Liver (tissue), 9 donors: ENCODE data around the gene PLCB2. TPM values are rescaled to one million over a fixed set of nuclear protein-coding genes. Genes with fewer than 3 reads are reported as not detected.

ENCODE experiments used
- DNase-seq: peaks from one replicate; pipeline ENCODE4 v3.0.0-alpha.2; 2017; ENCODE audit warnings: low spot score
- H3K27ac ChIP-seq, 2 donors: one replicate each; pipeline ENCODE4 v1.7.0; 2013; ENCODE audit warnings: inconsistent platforms in 2 of 2, low read length in 2 of 2, control low read depth in 1 of 2, low read depth in 1 of 2, mild to moderate bottlenecking in 1 of 2
- H3K27me3 ChIP-seq, 4 donors: one replicate each; pipeline versions ENCODE4 v1.6.1 to v1.7.0; 2013; ENCODE audit warnings: low read length in 3 of 4, inconsistent platforms in 1 of 4, mild to moderate bottlenecking in 1 of 4, moderate library complexity in 1 of 4; ENCODE audit not compliant: control insufficient read depth in 4 of 4, insufficient read depth in 4 of 4
- H3K36me3 ChIP-seq, 4 donors: one replicate each; pipeline versions ENCODE4 v1.6.1 to v1.7.0; 2013; ENCODE audit warnings: low read length in 3 of 4, mild to moderate bottlenecking in 3 of 4, low read depth in 1 of 4, moderate library complexity in 1 of 4; ENCODE audit not compliant: control insufficient read depth in 4 of 4, insufficient read depth in 3 of 4
- H3K4me1 ChIP-seq, 4 donors: one replicate each; pipeline versions ENCODE4 v1.6.1 to v1.7.0; 2013; ENCODE audit warnings: low read length in 3 of 4, mild to moderate bottlenecking in 3 of 4, moderate library complexity in 1 of 4; ENCODE audit not compliant: control insufficient read depth in 4 of 4, insufficient read depth in 4 of 4
- H3K4me3 ChIP-seq, 3 donors: one replicate each; pipeline versions ENCODE4 v1.6.1 to v1.7.0; 2013; ENCODE audit warnings: low read length in 3 of 3, control low read depth in 1 of 3, low read depth in 1 of 3, mild to moderate bottlenecking in 1 of 3
- H3K9ac ChIP-seq, 2 donors: one replicate each; pipeline ENCODE4 v1.7.0; 2013; ENCODE audit warnings: low read length in 2 of 2, mild to moderate bottlenecking in 2 of 2, moderate library complexity in 2 of 2, control low read depth in 1 of 2, low read depth in 1 of 2
- H3K9me3 ChIP-seq, 4 donors: one replicate each; pipeline versions ENCODE4 v1.6.1 to v1.7.0; 2013; ENCODE audit warnings: low read length in 3 of 4; ENCODE audit not compliant: control insufficient read depth in 4 of 4
- ATF3 ChIP-seq: IDR thresholded peaks from 2 replicates; pipeline ENCODE4 v1.6.1; 2016; ENCODE audit warnings: antibody characterized with exemption
- CTCF ChIP-seq: fragments of 150-350 bp; IDR thresholded peaks from 2 replicates; pipeline ENCODE4 v1.5.1; 2017; ENCODE audit warnings: improper control_type of control experiment, low read depth, low read length; ENCODE audit not compliant: missing input control
- EGR1 ChIP-seq, 2 donors: IDR thresholded peaks; 2 replicates each; pipeline ENCODE4 v1.6.1; 2016 to 2018; ENCODE audit warnings: antibody characterized with exemption in 2 of 2, low read depth in 2 of 2
- FOXA1 ChIP-seq: IDR thresholded peaks from 2 replicates; pipeline ENCODE4 v1.6.1; 2016; ENCODE audit warnings: antibody characterized with exemption
- FOXA2 ChIP-seq: IDR thresholded peaks from 2 replicates; pipeline ENCODE4 v1.6.1; 2016; ENCODE audit warnings: antibody characterized with exemption
- GABPA ChIP-seq, 2 donors: IDR thresholded peaks in 1 of 2; conservative IDR thresholded peaks in 1 of 2; 2 replicates each; pipeline ENCODE4 v1.6.1; 2016; ENCODE audit warnings: antibody characterized with exemption in 2 of 2, mild to moderate bottlenecking in 1 of 2, moderate library complexity in 1 of 2
- JUND ChIP-seq, 2 donors: IDR thresholded peaks; 2 replicates each; pipeline ENCODE4 v1.6.1; 2016; ENCODE audit warnings: antibody characterized with exemption in 2 of 2
- MAX ChIP-seq: IDR thresholded peaks from 2 replicates; pipeline ENCODE4 v1.6.1; 2016; ENCODE audit warnings: antibody characterized with exemption
- NR2F2 ChIP-seq: IDR thresholded peaks from 2 replicates; pipeline ENCODE4 v1.6.1; 2016; ENCODE audit warnings: antibody characterized with exemption
- TAF1 ChIP-seq: conservative IDR thresholded peaks from 2 replicates; pipeline ENCODE4 v1.6.1; 2016; ENCODE audit warnings: antibody characterized with exemption, mild to moderate bottlenecking
- YY1 ChIP-seq: IDR thresholded peaks from 2 replicates; pipeline ENCODE4 v1.6.1; 2016; ENCODE audit warnings: antibody characterized with exemption, mild to moderate bottlenecking
- ZBTB33 ChIP-seq: IDR thresholded peaks from 2 replicates; pipeline ENCODE4 v1.6.1; 2016; ENCODE audit warnings: antibody characterized with exemption
- WGBS: extraction: QIAGEN DNeasy Blood & Tissue Kit; methylation state at CpG from one replicate; pipeline ENCODE4 v1.1.7; 2013; 5-methylcytosine and 5-hydroxymethylcytosine counted together
- polyA plus RNA-seq, 2 donors: library from polyadenylated mRNA; stranded (reverse) in 1 of 2; unstranded in 1 of 2; fragments of 200-250 nt in 1 of 2; fragments of >200 nt in 1 of 2; fragmentation: Nextera tagmentation in 1 of 2; extraction: Ambion mirVana in 1 of 2; gene quantifications; one replicate each; pipeline versions ENCODE4 v1.2.1 to v1.2.3, GENCODE V29; 2013 to 2015
- total RNA-seq, 2 donors: library from RNA; depleted of rRNA; stranded (reverse); fragments of >200 nt; gene quantifications; one replicate each; pipeline ENCODE4 v1.2.3, GENCODE V29; 2014
- TF ChIP-seq, protein P1 (sequence below): IDR thresholded peaks from 2 replicates; pipeline ENCODE4 v1.6.1; 2016; ENCODE audit warnings: antibody characterized with exemption, mild to moderate bottlenecking
- donor health status: healthy.
- donor health status: healthy.
- donor health status: healthy.
- donor health status: healthy.
- donor health status: healthy.

PLCB2 gene
- total and polyA plus RNA-seq, 4 donors: 2.1 to 13.3 (median 7.6) TPM

DNA sequence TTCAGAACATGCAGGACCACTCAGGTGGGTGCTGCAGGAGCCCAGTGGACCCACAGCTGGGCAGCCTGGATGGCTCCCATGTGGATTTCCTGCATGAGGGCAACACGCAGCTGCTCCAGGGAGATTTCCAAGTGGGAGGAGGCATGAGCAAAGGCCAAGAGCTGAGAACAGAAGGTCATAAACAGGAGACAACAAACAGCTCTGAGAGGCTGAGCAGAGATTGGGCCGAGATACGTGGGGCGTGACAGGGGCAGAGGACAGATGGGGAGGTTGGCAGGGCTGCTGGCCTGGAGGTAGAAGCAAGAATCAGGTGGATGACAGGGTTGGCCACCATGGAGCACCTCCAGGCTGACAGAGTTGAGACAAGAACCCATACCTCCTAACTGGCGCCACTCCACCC is 46.0 kb upstream of the PLCB2 start (continued):
- TF ChIP-seq JUND (IDR thresholded peaks at IDR 0.05): peak in 1 of 2 donors; percentile 55
- TF ChIP-seq GABPA (IDR thresholded peaks at IDR 0.05 in 1 of 2, conservative IDR thresholded peaks at IDR 0.05 in 1 of 2): peak in 1 of 2 donors; percentile 42

GRCh38 chr15:40352281-40352901 is 44.7 kb upstream of the PLCB2 start:
- Histone ChIP-seq H3K4me1 (peaks cover 6 to 18% (median 14%) of the 10 kb centered on the region in 4 donors), H3K9me3 (no peaks in the 10 kb centered on the region), H3K27ac (no peak overlapping the region), H3K4me3 (no peak overlapping the region), H3K36me3 (no peaks in the 10 kb centered on the region), H3K27me3 (no peaks in the 10 kb centered on the region), H3K9ac (no peak overlapping the region)
- 85% methylated on average over 7 of the region's 7 CpGs for whole genome bisulfite sequencing
- DNase-seq: no peak
- TF ChIP-seq ATF3: no peak
- no peak for TF ChIP-seq MAX
- no peak for TF ChIP-seq CTCF
- TF ChIP-seq FOXA2: no peak
- no peak for TF ChIP-seq EGR1 (IDR thresholded peaks at IDR 0.05; ENCODE audit: low read depth in 2 of 2)
- no peak for TF ChIP-seq JUND (IDR thresholded peaks at IDR 0.05)
- no peak for TF ChIP-seq NR2F2
- no peak for TF ChIP-seq YY1
- TF ChIP-seq TAF1: no peak
- TF ChIP-seq FOXA1: no peak

DNA sequence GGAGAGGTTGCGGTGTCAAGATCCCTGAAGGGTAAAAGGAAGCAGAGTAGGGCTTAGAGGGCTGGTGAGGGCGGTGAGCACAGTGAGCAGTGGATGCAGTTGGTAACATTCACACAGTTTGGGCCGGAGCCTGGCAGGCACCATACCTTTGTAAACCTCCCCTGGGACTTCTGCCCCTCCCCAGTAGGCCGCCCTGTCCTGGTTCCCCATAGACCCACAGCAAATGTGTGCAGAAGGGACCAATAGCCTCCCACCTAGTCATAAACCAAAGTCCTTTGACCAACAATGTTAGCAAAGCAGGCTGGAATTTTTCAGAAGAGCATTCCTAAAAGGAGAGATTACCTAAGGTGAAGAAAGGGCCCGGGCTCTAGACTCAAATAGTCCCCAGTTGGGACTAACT is 41.4 kb upstream of the PLCB2 start:
- H3K9ac ChIP-seq: no peak overlapping the region
- no peaks in the 10 kb centered on the region for H3K27me3 ChIP-seq
- WGBS: 91% methylated on average over 5 of the region's 5 CpGs
- TF ChIP-seq GABPA (IDR thresholded peaks at IDR 0.05 in 1 of 2, conservative IDR thresholded peaks at IDR 0.05 in 1 of 2) (no peak), YY1 (no peak), FOXA2 (no peak), ZBTB33 (no peak)
- TF ChIP-seq, protein P1, sequence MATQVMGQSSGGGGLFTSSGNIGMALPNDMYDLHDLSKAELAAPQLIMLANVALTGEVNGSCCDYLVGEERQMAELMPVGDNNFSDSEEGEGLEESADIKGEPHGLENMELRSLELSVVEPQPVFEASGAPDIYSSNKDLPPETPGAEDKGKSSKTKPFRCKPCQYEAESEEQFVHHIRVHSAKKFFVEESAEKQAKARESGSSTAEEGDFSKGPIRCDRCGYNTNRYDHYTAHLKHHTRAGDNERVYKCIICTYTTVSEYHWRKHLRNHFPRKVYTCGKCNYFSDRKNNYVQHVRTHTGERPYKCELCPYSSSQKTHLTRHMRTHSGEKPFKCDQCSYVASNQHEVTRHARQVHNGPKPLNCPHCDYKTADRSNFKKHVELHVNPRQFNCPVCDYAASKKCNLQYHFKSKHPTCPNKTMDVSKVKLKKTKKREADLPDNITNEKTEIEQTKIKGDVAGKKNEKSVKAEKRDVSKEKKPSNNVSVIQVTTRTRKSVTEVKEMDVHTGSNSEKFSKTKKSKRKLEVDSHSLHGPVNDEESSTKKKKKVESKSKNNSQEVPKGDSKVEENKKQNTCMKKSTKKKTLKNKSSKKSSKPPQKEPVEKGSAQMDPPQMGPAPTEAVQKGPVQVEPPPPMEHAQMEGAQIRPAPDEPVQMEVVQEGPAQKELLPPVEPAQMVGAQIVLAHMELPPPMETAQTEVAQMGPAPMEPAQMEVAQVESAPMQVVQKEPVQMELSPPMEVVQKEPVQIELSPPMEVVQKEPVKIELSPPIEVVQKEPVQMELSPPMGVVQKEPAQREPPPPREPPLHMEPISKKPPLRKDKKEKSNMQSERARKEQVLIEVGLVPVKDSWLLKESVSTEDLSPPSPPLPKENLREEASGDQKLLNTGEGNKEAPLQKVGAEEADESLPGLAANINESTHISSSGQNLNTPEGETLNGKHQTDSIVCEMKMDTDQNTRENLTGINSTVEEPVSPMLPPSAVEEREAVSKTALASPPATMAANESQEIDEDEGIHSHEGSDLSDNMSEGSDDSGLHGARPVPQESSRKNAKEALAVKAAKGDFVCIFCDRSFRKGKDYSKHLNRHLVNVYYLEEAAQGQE: no peak
- no peak for DNase-seq
- no peak overlapping the region for H3K4me3 ChIP-seq
- H3K36me3 ChIP-seq: no peaks in the 10 kb centered on the region
- peaks cover 5 to 14% (median 10%) of the 10 kb centered on the region in 4 donors for H3K4me1 ChIP-seq
- no peak overlapping the region for H3K27ac ChIP-seq
- H3K9me3 ChIP-seq: no peaks in the 10 kb centered on the region
